Subcutaneous adipose tissue (tissue), 4 donors: ENCODE results near the gene PDIA3. TPM values are rescaled to one million over a fixed set of nuclear protein-coding genes. Genes with fewer than 3 reads are reported as not detected.

ENCODE experiments used
- small RNA-seq: library from RNA; depleted of rRNA; stranded (forward); fragments of <200 nt; gene quantifications from one replicate; pipeline ENCODE3, GENCODE V24; 2016
- total RNA-seq, 4 donors: library from RNA; depleted of rRNA; stranded (reverse); fragments of >200 nt; gene quantifications; one replicate each; pipeline ENCODE4 v1.1.0, GENCODE V29; 2016
- TF ChIP-seq, protein P1 (sequence below): fragments of 450-650 bp; IDR thresholded peaks from one replicate; pipeline ENCODE4 v1.5.1; 2016; ENCODE audit warnings: low read depth, mild to moderate bottlenecking, control low read depth, antibody characterized with exemption, moderate library complexity

PDIA3 gene
- total RNA-seq, 4 donors from 2014 or later = 87.6 to 129 (median 121) TPM

DNA sequence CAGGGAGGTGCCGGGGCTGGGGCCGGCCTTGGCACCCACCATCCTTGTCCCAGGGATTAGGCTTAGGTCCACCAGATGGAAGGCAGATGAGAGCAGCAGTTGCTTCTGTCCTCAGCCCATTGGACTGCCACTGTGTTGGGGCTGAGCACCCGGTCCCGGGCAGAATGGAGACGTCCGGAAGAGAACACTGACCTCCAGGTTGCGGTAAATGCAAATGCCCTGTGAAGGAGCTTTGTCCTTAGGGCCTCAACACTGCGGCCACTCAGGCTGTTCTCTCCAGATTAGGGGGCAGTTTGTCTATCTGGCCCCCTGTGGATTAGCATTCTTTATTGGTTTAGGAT lies 53.7 kb downstream of the PDIA3 start, which contains the start of gene SERINC4:
TSS of gene SERINC4 (minus strand) at position 276 of the 341 bp plus-strand sequence. CDS start at position 42, 234 bp downstream.
- TF ChIP-seq, protein P1, sequence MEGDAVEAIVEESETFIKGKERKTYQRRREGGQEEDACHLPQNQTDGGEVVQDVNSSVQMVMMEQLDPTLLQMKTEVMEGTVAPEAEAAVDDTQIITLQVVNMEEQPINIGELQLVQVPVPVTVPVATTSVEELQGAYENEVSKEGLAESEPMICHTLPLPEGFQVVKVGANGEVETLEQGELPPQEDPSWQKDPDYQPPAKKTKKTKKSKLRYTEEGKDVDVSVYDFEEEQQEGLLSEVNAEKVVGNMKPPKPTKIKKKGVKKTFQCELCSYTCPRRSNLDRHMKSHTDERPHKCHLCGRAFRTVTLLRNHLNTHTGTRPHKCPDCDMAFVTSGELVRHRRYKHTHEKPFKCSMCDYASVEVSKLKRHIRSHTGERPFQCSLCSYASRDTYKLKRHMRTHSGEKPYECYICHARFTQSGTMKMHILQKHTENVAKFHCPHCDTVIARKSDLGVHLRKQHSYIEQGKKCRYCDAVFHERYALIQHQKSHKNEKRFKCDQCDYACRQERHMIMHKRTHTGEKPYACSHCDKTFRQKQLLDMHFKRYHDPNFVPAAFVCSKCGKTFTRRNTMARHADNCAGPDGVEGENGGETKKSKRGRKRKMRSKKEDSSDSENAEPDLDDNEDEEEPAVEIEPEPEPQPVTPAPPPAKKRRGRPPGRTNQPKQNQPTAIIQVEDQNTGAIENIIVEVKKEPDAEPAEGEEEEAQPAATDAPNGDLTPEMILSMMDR = no peak

DNA sequence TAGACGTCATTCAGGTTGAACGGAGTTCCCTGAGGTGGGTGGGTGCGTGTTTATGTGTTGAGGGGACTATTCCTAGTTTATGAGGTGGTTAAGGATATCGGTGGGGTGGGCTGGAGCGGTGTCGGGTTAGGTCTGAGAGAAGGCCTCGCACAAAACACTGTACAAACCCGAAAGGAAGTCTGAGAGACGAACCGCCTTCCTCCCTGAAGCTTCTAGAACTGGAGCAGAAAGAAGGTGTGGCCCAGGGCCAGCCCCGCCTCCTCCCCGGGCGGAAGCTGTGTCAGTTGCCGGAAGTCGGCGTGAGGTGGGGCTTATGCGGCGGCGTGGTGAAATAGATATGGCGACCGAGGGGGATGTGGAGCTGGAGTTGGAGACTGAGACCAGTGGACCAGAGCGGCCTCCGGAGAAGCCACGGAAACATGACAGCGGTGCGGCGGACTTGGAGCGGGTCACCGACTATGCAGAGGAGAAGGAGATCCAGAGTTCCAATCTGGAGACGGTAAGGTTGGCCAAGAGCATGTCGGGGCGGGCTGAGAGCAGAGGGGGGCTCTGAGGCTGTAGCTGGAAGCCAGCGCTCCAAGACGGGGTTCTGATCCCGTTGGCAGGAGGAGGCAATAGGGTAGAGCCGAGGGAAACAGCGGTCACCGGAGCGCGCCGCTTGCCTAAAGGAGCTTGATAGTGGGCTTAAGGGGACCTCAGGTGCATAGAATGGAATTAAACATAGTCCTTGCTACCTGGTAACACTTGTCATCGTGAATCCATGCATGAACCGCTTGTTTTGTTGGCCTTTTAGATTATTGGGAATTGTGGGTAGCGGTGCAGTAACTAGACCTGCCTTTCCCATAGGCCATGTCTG lies 54.3 kb downstream of the PDIA3 start, which contains the start of gene HYPK:
TSS of gene HYPK (plus strand) at position 314 of the 856 bp plus-strand sequence. CDS start at position 338, 24 bp downstream.
- TF ChIP-seq, protein P1 = no peak

DNA sequence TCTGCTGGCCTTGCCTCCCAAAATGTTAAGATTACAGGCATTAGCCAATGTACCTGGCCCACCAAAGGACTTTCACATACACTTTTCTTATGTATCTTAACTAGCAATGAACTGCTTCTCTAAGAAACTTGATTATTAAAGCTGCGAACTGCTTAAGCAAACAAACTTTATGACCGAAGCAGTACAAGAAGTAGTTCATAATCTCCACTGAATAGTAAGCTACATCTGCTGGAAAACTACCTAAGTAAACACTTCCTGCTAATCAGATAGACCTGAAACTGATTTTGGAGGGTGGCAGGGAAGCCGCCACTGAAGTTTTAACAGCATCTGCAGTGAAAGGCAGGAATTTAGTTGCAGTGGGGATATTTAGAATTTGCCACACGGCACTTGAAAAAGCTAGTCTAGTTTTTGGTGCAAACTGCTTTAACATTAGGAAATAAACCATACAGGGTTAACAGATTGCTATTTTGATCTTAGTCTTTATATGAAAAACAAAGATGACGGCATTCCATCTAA lies 62.3 kb downstream of the PDIA3 start:
- TF ChIP-seq, protein P1 = no peak

DNA sequence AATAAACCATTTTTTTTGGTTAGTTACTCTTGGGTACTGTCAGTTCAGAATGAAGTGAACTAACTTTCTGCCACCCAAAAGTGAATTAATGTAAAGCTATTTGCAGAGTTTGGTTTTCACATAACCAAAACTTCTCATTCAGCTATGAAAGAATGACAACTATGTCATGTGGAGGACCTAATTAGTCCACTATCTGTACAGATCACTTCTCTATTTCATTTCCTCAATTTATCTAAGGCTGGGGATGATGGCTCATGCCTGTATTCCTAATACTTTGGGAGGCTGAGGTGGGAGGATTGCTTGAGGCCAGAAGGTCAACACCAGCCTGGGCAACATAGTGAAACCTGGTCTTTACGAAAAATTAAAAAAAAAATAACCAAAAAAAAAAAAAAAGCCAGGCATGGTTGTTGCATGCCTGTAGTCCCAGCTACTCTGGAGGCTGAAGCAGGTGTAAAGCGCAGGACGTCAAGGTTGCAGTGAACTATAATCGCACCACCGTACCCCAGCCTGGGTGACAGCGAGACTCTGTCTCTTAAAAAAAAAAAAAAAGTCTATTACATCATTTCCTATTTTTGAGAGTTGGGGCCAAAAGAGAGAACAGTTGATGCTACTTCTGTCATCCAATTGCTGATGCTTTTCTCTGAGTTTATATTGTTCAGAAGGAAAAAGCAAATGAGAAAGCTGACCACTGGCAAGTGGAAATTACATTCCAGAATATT lies 62.9 kb downstream of the PDIA3 start:
- TF ChIP-seq, protein P1 = no peak

DNA sequence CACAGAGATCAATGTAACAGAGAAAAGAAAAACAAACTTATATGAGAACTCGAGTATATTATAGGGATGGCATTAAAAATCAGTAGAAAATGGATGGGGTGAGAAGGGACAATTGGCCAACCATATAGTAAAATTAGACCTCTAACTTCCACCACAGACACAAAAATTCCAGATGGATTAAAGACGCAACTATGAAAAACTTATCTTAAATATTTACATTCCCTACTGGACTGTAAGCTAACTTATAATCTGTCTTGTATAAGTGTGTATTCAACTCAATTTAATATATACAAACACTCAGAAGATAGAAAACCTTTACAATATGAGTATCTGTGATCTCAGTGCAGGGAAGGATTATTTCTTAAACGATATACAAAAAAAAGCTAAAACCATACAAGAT lies 75.3 kb downstream of the PDIA3 start:
- TF ChIP-seq, protein P1 = no peak

Small RNAs within 50 kb of the gene (small RNA-seq; reads per million reads assigned to genes)
- gene MIR1282 (not detected), gene RNU6-353P (not detected), gene RNU6-354P (not detected)

Other genes with a start within 250 kb of the PDIA3 start
- gene MAP1A, start 228.8 kb upstream of the PDIA3 start, total RNA-seq = 10 to 100 TPM; 11.5 to 16.6 (median 14.4) TPM
- gene PPIP5K1, start 156.2 kb upstream of the PDIA3 start, total RNA-seq = 10 to 100 TPM; 10.6 to 37.2 (median 23.5) TPM
- gene CKMT1B, start 152.4 kb upstream of the PDIA3 start, total RNA-seq = under 1 TPM in 1 of 4 donors, not detected in 3; 0.68 TPM
- under 1 TPM; 0.19 to 0.85 (median 0.27) TPM for gene STRC, start 127.6 kb upstream of the PDIA3 start, total RNA-seq
- gene CATSPER2, start 97.6 kb upstream of the PDIA3 start, total RNA-seq = 1 to 10 TPM in 3 of 4 donors, under 1 TPM in 1; 0.88 to 3.7 (median 1.7) TPM
- gene CKMT1A, start 52.6 kb upstream of the PDIA3 start, total RNA-seq = not detected
- 1 to 10 TPM; 2.6 to 4.4 (median 3.1) TPM for gene ELL3, start 30.5 kb downstream of the PDIA3 start, total RNA-seq
- gene SERF2, start 45.9 kb downstream of the PDIA3 start, total RNA-seq = 1,000 to 10,000 TPM in 1 of 4 donors, 100 to 1,000 TPM in 3; 542 to 1,015 (median 749) TPM
- gene SERINC4, start 53.8 kb downstream of the PDIA3 start, total RNA-seq = not detected
- gene HYPK, start 54.2 kb downstream of the PDIA3 start, total RNA-seq = 10 to 100 TPM; 10.4 to 36.8 (median 15.9) TPM
- 10 to 100 TPM; 10.7 to 14.8 (median 12.9) TPM for gene MFAP1, start 78.3 kb downstream of the PDIA3 start, total RNA-seq
- gene WDR76, start 80.6 kb downstream of the PDIA3 start, total RNA-seq = 1 to 10 TPM; 4.7 to 9.7 (median 6.8) TPM